GM12878 (cell line): ENCODE data around the gene FAM221B. TPM values are rescaled to one million over a fixed set of nuclear protein-coding genes. Genes with fewer than 3 reads are reported as not detected.
A peak's percentile ranks its signal among the peaks of the same experiment; 100 is the strongest.

Experiments
- ATAC-seq: fragments of 200-7000 bp; cut with Tn5 transposase; 3 replicates; pipeline ENCODE4 v1.9.1; 2020; ENCODE audit warnings: mild to moderate bottlenecking, moderate library complexity
- BruUV-seq: library from RNA; stranded (reverse); fragments of 400-500 nt; replicated peaks from 2 replicates; lab custom pipeline; 2021; lab: Mats Ljungman, UMichigan
- CTCF ChIA-PET: fragments of 300-600 bp; sonication (Branson Sonifier 250); formaldehyde crosslinking; extraction: SDS; loops from one replicate; lab custom pipeline; 2021; ENCODE audit warnings: inconsistent platforms; lab: Yijun Ruan, JAX
- POLR2A ChIA-PET: fragments of 350-600 bp; formaldehyde crosslinking; extraction: SDS; loops from one replicate; lab custom pipeline; 2021; ENCODE audit warnings: inconsistent platforms; lab: Charles Lee
- RAD21 ChIA-PET: fragments of 300-600 bp; sonication (Branson Sonifier 250); formaldehyde crosslinking; loops from one replicate; lab custom pipeline; 2023; ENCODE audit warnings: antibody characterized with exemption; ENCODE audit not compliant: unreplicated experiment; lab: Charles Lee
- SMC1A ChIA-PET: fragments of 300-600 bp; sonication (Branson Sonifier 250); formaldehyde crosslinking; loops from one replicate; lab custom pipeline; 2023; ENCODE audit not compliant: unreplicated experiment, uncharacterized antibody; lab: Charles Lee
- DNase-seq: peaks from one replicate; pipeline ENCODE4 v3.0.0-alpha.2; 2011; ENCODE audit warnings: low read depth, low spot score
- FAIRE-seq: peaks from 3 replicates; lab custom pipeline; 2011; peaks lifted over from hg19 to GRCh38; lab: Jason Lieb, UNC
- H2AFZ ChIP-seq: 2 replicates; pipeline ENCODE4 v1.6.0; 2011; ENCODE audit warnings: low read depth, low read length, control low read depth; ENCODE audit not compliant: control insufficient read depth
- H3K27ac ChIP-seq: 2 replicates; pipeline ENCODE4 v1.5.1; 2011; ENCODE audit warnings: control low read depth; ENCODE audit not compliant: control insufficient read depth, insufficient read depth
- H3K27me3 ChIP-seq, 2 experiments: replicated peaks in 1 of 2; 2 replicates each; pipeline versions ENCODE4 v1.6.0 to v1.6.1; 2011; ENCODE audit warnings: low read length in 1 of 2; ENCODE audit not compliant: control insufficient read depth in 2 of 2, insufficient read depth in 2 of 2
- H3K36me3 ChIP-seq, 2 experiments: 2 replicates each; pipeline ENCODE4 v1.5.1; 2011; ENCODE audit warnings: low read length in 1 of 2; ENCODE audit not compliant: control insufficient read depth in 2 of 2, insufficient read depth in 2 of 2
- H3K4me1 ChIP-seq: 2 replicates; pipeline ENCODE4 v1.6.1; 2011; ENCODE audit warnings: mild to moderate bottlenecking, low read length, moderate library complexity, mixed read lengths; ENCODE audit not compliant: control insufficient read depth, insufficient read depth
- H3K4me2 ChIP-seq: 2 replicates; pipeline ENCODE4 v1.6.0; 2011; ENCODE audit warnings: control low read depth; ENCODE audit not compliant: control insufficient read depth, insufficient read depth
- H3K4me3 ChIP-seq: fragments of 200-600 bp; sonication (generic); 2 replicates; pipeline ENCODE4 v1.5.1; 2016
- H3K79me2 ChIP-seq: 2 replicates; pipeline ENCODE4 v1.6.0; 2011; ENCODE audit warnings: low read length; ENCODE audit not compliant: control insufficient read depth, insufficient read depth
- H3K9ac ChIP-seq: 2 replicates; pipeline ENCODE4 v1.8.0; 2011; ENCODE audit warnings: low read length, control low read depth, mixed read lengths; ENCODE audit not compliant: control insufficient read depth, insufficient read depth
- H3K9me3 ChIP-seq: replicated peaks from 3 replicates; pipeline ENCODE4 v1.5.1; 2011; ENCODE audit warnings: mild to moderate bottlenecking, low read length; ENCODE audit not compliant: control insufficient read depth, insufficient read depth
- H4K20me1 ChIP-seq: 2 replicates; pipeline ENCODE4 v1.6.0; 2011; ENCODE audit not compliant: control insufficient read depth, insufficient read depth
- HDGF ChIP-seq: fragments of 450-650 bp; IDR thresholded peaks from 2 replicates; pipeline ENCODE4 v1.6.1; 2016; ENCODE audit warnings: antibody characterized with exemption
- WGBS: methylation state at CpG from one replicate; pipeline ENCODE4 v1.1.6; 2016; ENCODE audit warnings: low lambda C conversion rate; ENCODE audit not compliant: insufficient replicate concordance, insufficient coverage; ENCODE audit errors: missing lambda C conversion rate; 5-methylcytosine and 5-hydroxymethylcytosine counted together
- in situ Hi-C: fragments of 300-500 bp; cut with MboI; formaldehyde crosslinking; loops from 9 replicates; pipeline ENCODE4 v1.14.3; 2018; ENCODE audit warnings: mixed read lengths
- intact Hi-C: fragments of 100-400 bp; cut with micrococcal nuclease; formaldehyde crosslinking; loops from one replicate; pipeline ENCODE4 v1.14.2; 2022; ENCODE audit not compliant: unreplicated experiment
- polyA plus RNA-seq, 11 experiments: library from polyadenylated mRNA; depleted of rRNA in 4 of 11; unstranded in 6 of 11; stranded (reverse) in 5 of 11; fragments of >200 nt; fragmentation: Nextera tagmentation in 4 of 11; fragmentation: Illumina TruSeq in 1 of 11; extraction: Ambion mirVana in 4 of 11; extraction: Trizol in 1 of 11; gene quantifications; 1 replicate in 1 of 11; 2 replicates in 10 of 11; pipeline versions ENCODE4 v1.2.1 to v1.2.3, GENCODE V29; 2011 to 2016; ENCODE audit warnings: inconsistent platforms in 2 of 11, missing spikeins in 2 of 11, low read depth in 1 of 11
- total RNA-seq, 4 experiments: library from RNA; depleted of rRNA in 3 of 4; stranded (reverse); fragments of >200 nt in 3 of 4; fragmentation: Illumina TruSeq in 1 of 4; extraction: Trizol in 1 of 4; gene quantifications; 2 replicates each; pipeline versions ENCODE4 v1.2.1 to v1.2.3, GENCODE V29; 2013 to 2021
- TF ChIP-seq, protein P1 (sequence below): fragments of 150-350 bp; IDR thresholded peaks from 2 replicates; pipeline ENCODE4 v1.6.1; 2016; ENCODE audit warnings: low read depth, low read length

Gene FAM221B
- total and polyA plus RNA-seq, 10 of the 15 experiments (the other 5 are each of a cell fraction or from before 2014, with no cell fraction given): 0.02 to 0.12 (median 0.04) TPM; not detected in 5

- ATAC-seq: peak; percentile 4
- no peak for DNase-seq
- Histone ChIP-seq H3K27me3 (no peaks in the 10 kb centered on the region), H3K9ac (peak overlapping the region; percentile 74), H3K4me1 (peaks cover 20% of the 10 kb centered on the region), H3K4me3 (peak overlapping the region; percentile 78), H2AFZ (peak overlapping the region; percentile 44; the same call in 1 of the 2 replicates), H3K27ac (peak overlapping the region; percentile 28; the same call in 1 of the 2 replicates), H4K20me1 (no peaks in the 10 kb centered on the region), H3K9me3 (no peaks in the 10 kb centered on the region), H3K36me3 (no peaks in the 10 kb centered on the region), H3K4me2 (peak overlapping the region; percentile 90), H3K79me2 (no peaks in the 10 kb centered on the region; the same call in 1 of the 2 replicates)
- RAD21 ChIA-PET: interaction anchor here (0.8 to 4.3 kb wide), 3 partner anchors 16 to 50 kb away, joined by 3 to 138 read pairs (median 6); no protein-coding TSS in a partner anchor
- CTCF ChIA-PET: interaction anchor here (1.3 to 6.7 kb wide), 4 partner anchors 12 to 97 kb away, joined by 4 to 292 read pairs (median 48); partner anchors contain the start of genes CREB3 and TLN1
- 74% methylated on average over 2 of the region's 2 CpGs for WGBS
- no TSS peak for BruUV-seq
- peak; percentile 67; the same call in 1 of the 2 replicates for TF ChIP-seq HDGF
- TF ChIP-seq, protein P1, sequence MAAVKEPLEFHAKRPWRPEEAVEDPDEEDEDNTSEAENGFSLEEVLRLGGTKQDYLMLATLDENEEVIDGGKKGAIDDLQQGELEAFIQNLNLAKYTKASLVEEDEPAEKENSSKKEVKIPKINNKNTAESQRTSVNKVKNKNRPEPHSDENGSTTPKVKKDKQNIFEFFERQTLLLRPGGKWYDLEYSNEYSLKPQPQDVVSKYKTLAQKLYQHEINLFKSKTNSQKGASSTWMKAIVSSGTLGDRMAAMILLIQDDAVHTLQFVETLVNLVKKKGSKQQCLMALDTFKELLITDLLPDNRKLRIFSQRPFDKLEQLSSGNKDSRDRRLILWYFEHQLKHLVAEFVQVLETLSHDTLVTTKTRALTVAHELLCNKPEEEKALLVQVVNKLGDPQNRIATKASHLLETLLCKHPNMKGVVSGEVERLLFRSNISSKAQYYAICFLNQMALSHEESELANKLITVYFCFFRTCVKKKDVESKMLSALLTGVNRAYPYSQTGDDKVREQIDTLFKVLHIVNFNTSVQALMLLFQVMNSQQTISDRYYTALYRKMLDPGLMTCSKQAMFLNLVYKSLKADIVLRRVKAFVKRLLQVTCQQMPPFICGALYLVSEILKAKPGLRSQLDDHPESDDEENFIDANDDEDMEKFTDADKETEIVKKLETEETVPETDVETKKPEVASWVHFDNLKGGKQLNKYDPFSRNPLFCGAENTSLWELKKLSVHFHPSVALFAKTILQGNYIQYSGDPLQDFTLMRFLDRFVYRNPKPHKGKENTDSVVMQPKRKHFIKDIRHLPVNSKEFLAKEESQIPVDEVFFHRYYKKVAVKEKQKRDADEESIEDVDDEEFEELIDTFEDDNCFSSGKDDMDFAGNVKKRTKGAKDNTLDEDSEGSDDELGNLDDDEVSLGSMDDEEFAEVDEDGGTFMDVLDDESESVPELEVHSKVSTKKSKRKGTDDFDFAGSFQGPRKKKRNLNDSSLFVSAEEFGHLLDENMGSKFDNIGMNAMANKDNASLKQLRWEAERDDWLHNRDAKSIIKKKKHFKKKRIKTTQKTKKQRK: no peak
- intact Hi-C loops (loop anchor here (10.0 kb wide), 1 partner anchor 175 kb away; the partner anchor contains the start of genes CCDC107, RMRP and SIT1), in situ Hi-C loops (loop anchor here (5.0 kb wide), 1 partner anchor 48 kb away; no protein-coding TSS in a partner anchor)
- POLR2A ChIA-PET: no interaction called here
- SMC1A ChIA-PET: interaction anchor here (1.6 to 8.9 kb wide), 3 partner anchors 15 to 52 kb away, joined by 3 to 118 read pairs (median 117); no protein-coding TSS in a partner anchor
- no peak for FAIRE-seq
Observed at GRCh38 chr9:35829764-35830096, 1.2 kb upstream of the FAM221B start.
